ENCODE data around the gene KCTD5. TPM values are rescaled to one million over a fixed set of nuclear protein-coding genes. Genes with fewer than 3 reads are reported as not detected.

The KCTD5 gene
- total RNA-seq, 1 experiment from 2014 or later, result 27.8 TPM

DNA sequence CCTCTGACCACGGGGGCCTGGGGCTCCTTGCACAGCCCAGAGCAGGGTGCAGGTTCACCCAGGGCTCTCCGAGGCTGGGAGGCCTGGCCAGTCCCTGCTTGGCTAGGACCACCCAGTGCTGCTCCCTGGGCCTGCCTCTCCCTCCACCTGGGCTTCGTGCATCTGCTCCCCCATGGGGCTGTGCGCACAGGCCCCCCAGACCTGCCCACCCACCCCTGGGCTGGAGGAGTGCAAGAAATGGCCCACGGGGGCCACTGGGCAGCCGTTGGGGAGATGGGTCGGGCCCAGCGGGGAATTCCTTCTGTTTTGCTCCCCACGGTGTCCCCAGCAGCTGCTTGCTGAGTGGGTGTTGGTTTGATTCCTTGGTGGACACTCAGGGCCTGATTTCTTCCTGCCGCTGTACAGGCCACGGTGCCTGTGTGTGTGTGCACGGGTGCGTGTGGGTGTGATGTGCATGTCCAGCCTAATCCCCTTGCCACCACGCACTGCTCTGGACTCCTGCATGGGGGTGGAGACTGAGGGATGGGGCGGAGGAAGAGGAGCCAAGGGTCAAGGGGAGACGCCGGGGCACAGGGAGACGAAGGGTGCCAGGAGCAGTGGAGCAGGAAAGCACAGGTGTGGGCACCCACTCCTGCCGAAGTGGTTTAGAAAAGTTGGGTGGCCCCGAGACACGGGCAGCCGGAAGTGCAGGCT lies 29.2 kb downstream of the KCTD5 start (continued):
- TF ChIP-seq ZNF512 (CRISPR knock-in tag; IDR thresholded peaks at IDR 0.05; ENCODE audit: borderline replicate concordance), result no peak
- TF ChIP-seq ZNF396 (CRISPR knock-in tag; IDR thresholded peaks at IDR 0.05; ENCODE audit: borderline replicate concordance), result no peak
- TF ChIP-seq RELA (CRISPR knock-in tag; IDR thresholded peaks at IDR 0.05; ENCODE audit: borderline replicate concordance), result no peak

GRCh38 chr16:2712063-2712441 lies 29.7 kb downstream of the KCTD5 start:
- H3K36me3 Mint-ChIP-seq, result peaks cover 10% of the 10 kb centered on the region
- ChIA-PET CTCF (no interaction called here), POLR2A (no interaction called here)
- DNase-seq (ENCODE audit: low spot score) (no peak), ATAC-seq (no peak)
- no peak overlapping the region for H3K4me3 Mint-ChIP-seq
- H3K27me3 Mint-ChIP-seq (ENCODE audit: low read depth), result no peaks in the 10 kb centered on the region
- TF ChIP-seq MXD4 (CRISPR knock-in tag; IDR thresholded peaks at IDR 0.05; ENCODE audit: borderline replicate concordance) (no peak), NR2C2 (CRISPR knock-in tag; IDR thresholded peaks at IDR 0.05) (no peak), AR (CRISPR knock-in tag; IDR thresholded peaks at IDR 0.05) (no peak), ERG (CRISPR knock-in tag; IDR thresholded peaks at IDR 0.05) (no peak), ZBTB21 (CRISPR knock-in tag; IDR thresholded peaks at IDR 0.05; ENCODE audit: borderline replicate concordance) (no peak), SMAD4 (CRISPR knock-in tag; IDR thresholded peaks at IDR 0.05) (no peak), GABPB1 (CRISPR knock-in tag; IDR thresholded peaks at IDR 0.05) (no peak), NR3C1 (CRISPR knock-in tag; conservative IDR thresholded peaks at IDR 0.05; ENCODE audit: low read depth) (no peak), HMGA2 (CRISPR knock-in tag; IDR thresholded peaks at IDR 0.05) (no peak)
- H3K9me3 Mint-ChIP-seq, result no peaks in the 10 kb centered on the region
- H3K4me1 Mint-ChIP-seq, result peaks cover 3% of the 10 kb centered on the region; the same call in 1 of the 2 replicates
- no peak overlapping the region for H3K27ac Mint-ChIP-seq

DNA sequence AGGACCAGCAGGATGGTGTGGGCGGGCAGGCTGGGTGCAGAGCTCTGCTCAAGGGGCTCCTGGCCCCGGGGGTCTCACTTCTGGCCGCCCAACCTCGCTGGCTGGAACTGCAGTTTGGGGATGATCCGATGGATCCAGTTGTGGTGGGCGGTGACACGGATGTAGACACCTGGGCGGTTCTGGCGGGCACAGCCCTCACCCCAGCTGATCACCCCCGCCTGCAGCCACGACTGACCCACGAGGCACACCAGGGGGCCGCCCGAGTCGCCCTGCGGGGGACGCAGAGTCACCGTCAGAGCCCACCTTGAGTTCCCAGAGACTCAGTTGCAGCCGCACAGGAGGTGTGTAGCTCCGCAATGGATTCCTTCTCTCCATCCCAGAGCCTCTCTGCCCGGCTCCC lies 30.2 kb downstream of the KCTD5 start:
- H3K4me1 Mint-ChIP-seq, result peaks cover 3% of the 10 kb centered on the region; the same call in 1 of the 2 replicates
- H3K4me3 Mint-ChIP-seq, result no peak overlapping the region
- H3K9me3 Mint-ChIP-seq, result no peaks in the 10 kb centered on the region
- CTCF ChIA-PET, result no interaction called here
- POLR2A ChIA-PET, result no interaction called here
- no peak overlapping the region for H3K27ac Mint-ChIP-seq
- DNase-seq (ENCODE audit: low spot score) (no peak), ATAC-seq (no peak)
- H3K27me3 Mint-ChIP-seq (ENCODE audit: low read depth), result no peaks in the 10 kb centered on the region
- peaks cover 7% of the 10 kb centered on the region for H3K36me3 Mint-ChIP-seq
- TF ChIP-seq IRF2 (CRISPR knock-in tag; IDR thresholded peaks at IDR 0.05; ENCODE audit: borderline replicate concordance, low read depth), result no peak
- no peak for TF ChIP-seq ZNF396 (CRISPR knock-in tag; IDR thresholded peaks at IDR 0.05; ENCODE audit: borderline replicate concordance)
- no peak for TF ChIP-seq ZNF423 (CRISPR knock-in tag; IDR thresholded peaks at IDR 0.05)
- TF ChIP-seq, protein P1, sequence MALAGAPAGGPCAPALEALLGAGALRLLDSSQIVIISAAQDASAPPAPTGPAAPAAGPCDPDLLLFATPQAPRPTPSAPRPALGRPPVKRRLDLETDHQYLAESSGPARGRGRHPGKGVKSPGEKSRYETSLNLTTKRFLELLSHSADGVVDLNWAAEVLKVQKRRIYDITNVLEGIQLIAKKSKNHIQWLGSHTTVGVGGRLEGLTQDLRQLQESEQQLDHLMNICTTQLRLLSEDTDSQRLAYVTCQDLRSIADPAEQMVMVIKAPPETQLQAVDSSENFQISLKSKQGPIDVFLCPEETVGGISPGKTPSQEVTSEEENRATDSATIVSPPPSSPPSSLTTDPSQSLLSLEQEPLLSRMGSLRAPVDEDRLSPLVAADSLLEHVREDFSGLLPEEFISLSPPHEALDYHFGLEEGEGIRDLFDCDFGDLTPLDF (CRISPR knock-in tag; IDR thresholded peaks at IDR 0.05), result no peak
- no peak for TF ChIP-seq ERG (CRISPR knock-in tag; IDR thresholded peaks at IDR 0.05)
- TF ChIP-seq MYBL2 (CRISPR knock-in tag; IDR thresholded peaks at IDR 0.05), result no peak
- TF ChIP-seq SP1 (CRISPR knock-in tag; conservative IDR thresholded peaks at IDR 0.05), result no peak
- TF ChIP-seq ZNF263 (CRISPR knock-in tag; IDR thresholded peaks at IDR 0.05; ENCODE audit: low read depth), result no peak
- no peak for TF ChIP-seq CREB1 (CRISPR knock-in tag; IDR thresholded peaks at IDR 0.05)
- TF ChIP-seq, protein P2, sequence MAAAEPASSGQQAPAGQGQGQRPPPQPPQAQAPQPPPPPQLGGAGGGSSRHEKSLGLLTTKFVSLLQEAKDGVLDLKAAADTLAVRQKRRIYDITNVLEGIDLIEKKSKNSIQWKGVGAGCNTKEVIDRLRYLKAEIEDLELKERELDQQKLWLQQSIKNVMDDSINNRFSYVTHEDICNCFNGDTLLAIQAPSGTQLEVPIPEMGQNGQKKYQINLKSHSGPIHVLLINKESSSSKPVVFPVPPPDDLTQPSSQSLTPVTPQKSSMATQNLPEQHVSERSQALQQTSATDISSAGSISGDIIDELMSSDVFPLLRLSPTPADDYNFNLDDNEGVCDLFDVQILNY (CRISPR knock-in tag; IDR thresholded peaks at IDR 0.05), result no peak
- TF ChIP-seq, protein P3, sequence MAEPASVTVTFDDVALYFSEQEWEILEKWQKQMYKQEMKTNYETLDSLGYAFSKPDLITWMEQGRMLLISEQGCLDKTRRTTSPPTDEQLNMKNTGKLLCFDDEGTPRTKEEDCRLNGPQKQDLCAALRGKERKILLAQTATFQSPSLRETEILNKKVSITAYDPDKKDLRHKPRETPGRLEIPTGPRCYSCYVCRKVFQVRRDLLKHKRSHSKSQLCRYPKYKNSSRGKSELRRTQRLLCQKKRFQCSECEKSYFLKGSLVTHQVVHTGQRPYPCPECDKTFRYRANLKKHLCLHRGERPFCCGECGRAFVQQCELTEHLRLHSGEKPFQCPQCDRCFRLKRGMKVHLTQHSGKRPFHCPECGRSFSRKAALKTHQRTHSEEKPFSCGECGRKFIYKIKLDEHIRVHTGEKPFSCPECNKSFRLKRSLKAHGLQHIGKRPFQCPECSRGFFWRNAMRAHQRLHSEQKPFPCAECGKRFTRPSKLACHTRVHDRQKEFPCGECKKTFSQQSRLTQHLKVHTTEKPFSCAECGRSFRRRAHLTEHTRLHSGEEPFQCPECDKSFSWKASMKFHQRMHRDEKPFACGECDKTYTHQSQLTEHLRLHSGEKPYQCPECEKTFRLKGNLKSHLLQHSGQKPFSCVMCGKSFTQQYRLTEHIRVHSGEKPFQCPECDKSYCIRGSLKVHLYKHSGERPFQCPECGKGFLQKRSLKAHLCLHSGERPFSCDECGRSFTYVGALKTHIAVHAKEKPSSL (CRISPR knock-in tag; conservative IDR thresholded peaks at IDR 0.05), result no peak
- no peak for TF ChIP-seq ZNF232 (CRISPR knock-in tag; IDR thresholded peaks at IDR 0.05)
- no peak for TF ChIP-seq HMGA2 (CRISPR knock-in tag; IDR thresholded peaks at IDR 0.05)
